Retina (tissue), 1 donor: ENCODE measurements around the gene MRPS10.
"Not testable (repeated sequence)": the region's sequence is repeated elsewhere in the genome, so short reads cannot be mapped to it uniquely, and the experiment has no call there.

Experiments
- DNase-seq: peaks from one replicate; pipeline ENCODE4 v3.0.0-alpha.2; 2016

The MRPS10 gene

DNA sequence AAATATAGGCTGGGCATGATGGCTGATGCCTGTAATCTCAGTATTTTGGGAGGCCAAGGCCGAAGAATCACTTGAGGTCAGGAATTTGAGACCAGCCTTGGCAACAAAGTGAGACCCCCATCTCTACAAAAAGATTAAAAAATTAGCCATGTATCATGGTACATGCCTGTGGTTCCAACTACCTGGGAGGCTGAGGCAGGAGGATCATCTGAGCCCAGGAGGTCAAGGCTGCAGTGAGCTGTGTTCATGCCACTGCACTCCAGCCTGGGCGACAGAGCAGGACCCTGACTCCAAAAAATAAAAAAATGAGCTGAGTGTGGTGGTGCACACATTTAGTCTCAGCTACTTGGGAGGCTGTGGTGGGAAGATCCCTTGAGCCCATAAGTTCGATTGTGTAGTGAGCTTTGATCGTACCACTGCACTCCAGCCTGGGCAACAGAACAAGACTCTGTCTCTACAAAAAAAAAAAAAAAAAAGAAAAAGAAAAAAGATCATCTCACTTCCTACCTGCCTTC, 12.8 kb downstream of the MRPS10 start:
- no peak for DNase-seq

DNA sequence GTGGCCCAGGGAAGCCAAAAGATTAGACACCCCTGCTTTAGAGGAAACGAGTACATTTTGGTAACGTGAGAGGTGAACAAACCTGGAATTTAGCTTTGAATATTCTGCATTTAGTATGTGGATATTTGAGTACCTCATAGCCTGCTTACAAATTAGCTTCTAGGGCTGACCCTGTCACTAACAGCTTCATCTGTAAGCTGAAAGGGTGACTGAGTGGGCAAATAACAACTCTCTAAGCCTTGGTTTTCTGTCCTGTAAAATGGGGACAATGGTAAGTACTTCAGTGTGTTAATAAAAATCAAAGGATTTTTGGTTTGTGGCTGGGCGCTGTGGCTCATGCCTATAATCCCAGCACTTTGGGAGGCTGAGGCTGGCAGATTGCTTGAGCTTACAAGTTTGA, 14.5 kb downstream of the MRPS10 start:
- DNase-seq, result no peak

DNA sequence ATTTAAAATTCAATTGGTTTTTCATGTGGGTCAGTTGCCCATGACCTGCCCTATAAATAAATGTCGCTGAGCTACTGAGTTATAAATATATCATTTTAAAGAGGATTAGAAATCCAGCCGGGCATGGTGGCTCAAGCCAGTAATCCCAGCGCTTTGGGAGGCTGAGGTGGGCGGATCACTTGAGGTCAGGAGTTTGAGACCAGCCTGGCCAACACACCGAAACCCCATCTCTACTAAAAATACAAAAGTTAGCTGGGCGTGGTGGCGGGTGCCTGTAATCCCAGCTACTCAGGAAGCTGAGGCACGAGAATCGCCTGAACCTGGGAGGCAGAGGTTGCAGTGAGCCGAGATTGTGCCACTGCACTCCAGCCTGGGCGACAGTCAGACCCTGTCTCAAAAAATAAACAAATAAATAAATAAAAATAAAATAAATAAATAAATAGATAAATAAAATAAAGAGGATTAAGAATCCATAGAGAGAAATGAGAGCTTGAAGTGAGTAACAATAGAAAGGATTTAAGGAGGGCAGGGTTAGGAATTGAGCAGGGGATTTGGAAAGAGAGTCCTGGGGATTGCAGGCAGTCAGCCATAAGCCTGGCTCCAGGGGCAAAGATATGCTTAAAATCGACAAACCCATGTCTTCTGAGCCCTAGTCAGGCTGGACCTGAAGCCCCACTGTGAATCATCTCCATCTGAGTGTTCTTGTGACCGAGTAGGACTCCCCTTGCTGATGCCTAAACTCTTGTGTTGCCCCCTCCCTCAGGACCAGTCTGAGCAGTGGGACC, 15.3 kb downstream of the MRPS10 start:
- DNase-seq, result not testable (repeated sequence)

DNA sequence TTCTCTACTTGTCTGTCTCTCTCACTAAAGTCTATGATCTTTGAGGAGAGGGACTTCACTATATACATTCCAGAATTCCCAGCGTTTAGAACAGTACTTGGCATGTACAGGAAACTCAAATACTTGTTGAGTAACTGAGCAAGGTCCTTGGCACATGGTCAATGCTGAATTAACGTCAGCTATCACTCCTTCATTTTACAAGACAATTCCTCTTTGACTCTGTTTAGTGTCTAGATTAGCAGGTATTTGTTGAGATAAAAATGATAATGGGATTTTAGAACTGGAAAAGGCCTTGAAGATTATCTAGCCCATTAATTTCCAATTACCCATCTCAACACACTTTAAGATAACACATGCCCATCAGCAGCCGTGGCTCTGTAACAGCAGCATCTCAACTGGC, 16.3 kb downstream of the MRPS10 start:
- no peak for DNase-seq

DNA sequence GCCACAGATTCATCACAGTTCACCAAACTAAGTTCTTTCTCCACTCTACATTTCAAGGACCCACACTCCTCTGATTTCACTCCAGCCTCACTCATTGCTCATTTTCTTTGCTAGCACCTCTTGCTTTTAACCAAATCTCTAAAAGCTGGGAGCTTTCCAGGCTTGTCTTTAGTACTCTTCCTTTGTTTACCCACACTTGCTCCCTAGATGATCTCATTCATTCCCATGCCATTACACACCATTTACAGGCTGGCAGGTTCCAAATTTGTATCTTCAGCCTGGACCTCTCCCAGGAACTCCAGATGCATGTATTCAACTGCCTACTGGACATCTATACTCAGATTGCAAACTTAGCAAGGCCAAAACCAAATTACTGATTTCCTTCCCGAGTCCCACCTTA, 17.6 kb downstream of the MRPS10 start:
- DNase-seq, result no peak

DNA sequence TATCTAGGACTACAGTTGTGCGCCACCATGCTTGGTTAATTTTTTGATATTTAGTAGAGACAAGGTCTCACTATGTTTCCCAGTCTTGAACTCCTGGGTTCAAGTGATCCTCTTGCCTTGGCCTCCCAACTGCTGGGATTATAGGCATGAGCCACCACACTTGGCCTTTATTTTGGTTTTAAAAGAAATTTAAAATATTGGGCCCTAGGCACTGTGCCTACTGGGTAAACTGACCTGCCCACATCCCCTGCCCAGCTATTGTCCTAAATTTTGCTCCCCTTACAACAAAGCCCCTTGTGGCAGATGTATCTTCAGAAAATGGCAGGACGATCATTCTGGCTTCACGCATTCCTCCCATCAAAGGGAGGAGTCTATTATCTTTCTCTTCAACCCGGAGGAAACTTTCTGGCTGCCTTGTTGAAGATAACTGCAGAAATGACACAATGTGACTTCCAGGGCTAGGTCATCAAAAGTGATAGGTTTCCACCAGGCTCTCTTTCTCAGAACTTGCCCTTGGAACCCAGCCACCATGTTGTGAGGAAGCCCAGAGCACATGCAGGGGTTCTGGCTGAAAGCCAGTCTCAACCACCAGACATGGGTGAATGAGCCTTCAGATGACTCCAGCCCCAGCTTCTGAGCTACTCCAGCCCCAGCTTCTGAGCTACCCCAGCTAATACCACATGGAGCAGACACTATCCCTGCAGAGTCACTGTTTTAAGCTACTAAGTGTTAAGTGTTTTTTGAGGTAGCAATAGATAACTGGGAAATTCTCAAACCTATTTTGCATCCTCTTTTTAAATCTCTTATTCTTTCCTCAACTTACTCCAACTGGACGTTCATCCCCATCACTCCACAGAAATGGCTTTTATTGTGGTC, 18.3 kb downstream of the MRPS10 start:
- DNase-seq, result no peak

DNA sequence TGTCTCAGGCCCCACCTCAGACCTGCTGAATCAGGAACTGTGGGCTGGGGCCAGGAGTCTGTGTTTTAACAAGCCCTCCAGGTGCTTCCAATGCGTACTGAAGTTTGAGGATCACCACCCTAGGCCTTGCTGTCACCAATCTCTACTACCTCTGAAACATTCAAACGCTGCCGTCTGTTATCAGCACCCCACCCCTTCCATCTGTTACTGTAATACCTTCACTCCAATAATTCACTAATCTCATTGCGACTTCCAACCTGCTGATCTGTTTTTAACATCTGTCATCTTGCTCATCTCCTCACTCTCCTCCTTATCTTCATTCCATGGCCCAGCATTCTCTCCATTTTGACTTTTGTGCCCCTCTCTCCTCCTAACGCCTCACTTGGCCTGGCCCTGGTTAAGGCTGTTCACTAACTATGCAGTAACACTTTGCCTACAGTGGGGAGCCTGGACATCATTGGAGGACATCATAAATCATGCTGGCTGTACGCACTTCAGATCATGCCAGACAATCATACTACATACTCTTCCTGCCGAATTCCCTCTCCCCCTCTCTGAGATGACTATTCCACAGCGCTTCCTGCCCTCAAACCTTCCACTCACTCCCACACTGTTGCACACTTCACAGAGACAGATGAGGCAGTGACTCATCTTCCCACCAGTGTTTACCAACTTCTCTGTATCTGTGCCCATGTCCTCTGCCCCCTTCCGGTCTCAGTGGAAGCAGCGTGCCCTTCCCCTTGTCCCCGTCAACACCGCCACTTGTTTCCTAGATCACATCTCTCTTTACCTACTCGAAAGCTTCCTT, 19.9 kb downstream of the MRPS10 start:
- no peak for DNase-seq

DNA sequence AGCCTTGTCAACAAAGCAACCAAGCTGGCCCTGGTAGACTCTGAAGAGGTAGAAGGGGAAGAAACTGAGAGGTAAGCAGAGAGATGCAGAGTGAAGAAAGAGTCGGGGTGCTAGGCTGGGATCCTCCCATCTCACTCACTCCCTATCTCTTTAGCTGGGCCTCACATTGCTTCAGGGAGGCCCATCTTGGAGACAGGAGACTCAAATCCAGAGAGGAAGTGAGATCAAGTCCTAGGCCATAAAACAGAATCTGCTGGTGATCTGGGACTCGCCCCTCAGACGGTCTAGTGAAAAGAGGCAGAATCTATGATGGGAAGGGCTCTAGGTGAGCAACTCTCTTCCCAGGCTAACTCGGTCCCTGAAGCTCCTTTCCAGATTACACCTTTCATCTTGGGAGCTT, 22.2 kb downstream of the MRPS10 start:
- DNase-seq, result no peak

DNA sequence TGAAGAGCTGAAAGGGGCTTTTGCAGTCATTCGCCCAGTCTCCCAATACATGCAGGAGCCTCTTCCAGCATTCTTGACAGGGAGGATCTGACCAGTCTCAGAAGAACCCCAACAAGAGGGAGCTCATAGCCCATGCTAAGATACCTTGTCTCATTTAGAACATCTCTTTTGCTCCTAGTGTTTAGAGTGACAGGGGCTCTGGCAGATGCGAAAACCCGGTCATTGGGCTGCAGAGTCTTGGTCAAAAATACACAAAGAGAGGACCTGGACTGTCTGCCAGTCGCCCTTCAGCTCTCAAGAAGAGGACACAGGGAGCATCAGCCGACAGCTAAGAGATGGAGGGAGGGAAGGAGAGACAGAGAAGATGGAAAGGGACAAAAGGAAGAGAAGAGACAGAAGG, 23.6 kb downstream of the MRPS10 start:
- DNase-seq, result no peak

DNA sequence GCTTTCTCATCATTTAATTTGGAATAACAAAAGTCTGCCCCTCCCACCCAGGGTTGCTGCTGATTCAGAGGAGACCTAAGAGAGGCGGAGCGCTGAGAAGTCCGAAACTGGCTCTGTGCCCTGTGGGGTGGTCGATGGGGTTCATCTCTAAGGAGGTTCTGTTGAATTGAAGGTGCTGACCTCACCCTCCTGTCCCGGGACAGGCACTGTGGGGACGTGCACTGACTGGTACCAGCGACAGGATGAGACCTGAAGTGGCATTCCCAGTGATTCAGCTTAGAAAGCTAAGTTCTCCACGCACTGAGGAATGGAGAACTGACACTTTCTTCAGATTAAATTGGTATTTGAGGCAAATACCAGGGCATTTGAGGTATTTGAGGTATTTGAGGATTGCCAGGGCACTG, 24.2 kb downstream of the MRPS10 start:
- no peak for DNase-seq

DNA sequence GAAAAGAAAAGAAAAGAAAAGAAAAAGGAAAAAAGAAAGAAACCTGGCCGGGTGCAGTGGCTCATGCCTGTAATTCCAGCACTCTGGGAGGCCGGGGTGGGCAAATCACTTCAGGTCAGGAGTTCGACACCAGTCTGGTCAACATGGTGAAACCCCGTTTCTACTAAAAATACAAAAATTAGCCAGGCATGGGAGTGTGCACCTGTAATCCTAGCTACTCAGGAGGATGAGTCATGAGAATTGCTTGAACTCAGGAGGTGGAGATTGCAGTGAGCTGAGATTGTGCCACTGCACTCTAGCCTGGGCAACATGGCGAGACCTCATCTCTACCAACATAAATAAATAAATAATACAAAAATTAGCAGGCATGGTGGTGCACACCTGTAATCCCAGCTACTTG, 25.3 kb downstream of the MRPS10 start:
- not testable (repeated sequence) for DNase-seq

DNA sequence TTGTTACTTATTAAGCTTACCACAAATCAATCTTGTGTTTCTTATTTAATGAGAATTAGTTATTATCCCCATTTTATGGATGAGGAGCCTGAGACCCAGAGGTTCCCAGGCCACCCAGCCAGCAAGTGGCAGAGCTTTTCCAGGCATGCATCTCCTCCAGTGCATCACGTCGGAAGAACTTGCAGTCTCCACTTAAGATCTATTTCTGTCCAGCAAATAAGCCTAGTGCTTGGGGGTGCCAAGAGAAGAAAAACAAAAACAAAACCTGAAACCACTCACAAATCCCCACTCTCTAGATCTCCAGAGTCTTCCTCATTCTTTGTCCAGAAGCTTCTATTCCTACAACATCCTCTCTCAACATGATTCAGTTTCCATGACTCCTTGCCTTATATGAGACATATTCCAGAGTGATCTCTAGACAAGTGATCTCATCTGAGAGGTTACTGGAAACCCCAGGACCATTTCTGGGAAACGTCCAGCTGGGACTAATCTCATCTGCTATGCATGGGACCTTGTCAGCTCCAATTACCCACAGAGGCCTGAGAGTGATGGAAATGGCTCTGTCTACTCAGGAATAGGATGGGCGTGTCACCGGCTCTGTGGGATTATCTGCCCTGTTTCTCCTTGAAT, 27.0 kb downstream of the MRPS10 start:
- peak; percentile 51 for DNase-seq

DNA sequence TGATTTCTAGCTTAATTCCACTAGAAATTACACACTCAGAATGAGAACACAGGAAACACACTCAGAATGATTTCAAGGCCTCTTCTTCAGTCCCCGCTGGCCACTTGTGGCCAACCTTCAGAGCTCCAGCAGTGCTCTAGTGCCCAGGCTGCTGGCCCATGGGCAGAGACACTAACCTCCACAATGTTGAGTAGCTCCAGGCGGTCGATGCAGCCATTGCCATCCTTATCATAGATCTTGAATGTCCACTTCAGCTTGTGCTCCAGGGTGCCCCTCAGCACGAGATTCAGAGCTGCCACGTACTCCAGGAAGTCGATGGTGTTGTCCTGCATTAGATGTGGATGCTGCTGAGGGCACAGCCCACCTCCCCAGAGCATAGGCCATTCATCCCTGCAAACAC, 29.3 kb downstream of the MRPS10 start:
- DNase-seq, result no peak

DNA sequence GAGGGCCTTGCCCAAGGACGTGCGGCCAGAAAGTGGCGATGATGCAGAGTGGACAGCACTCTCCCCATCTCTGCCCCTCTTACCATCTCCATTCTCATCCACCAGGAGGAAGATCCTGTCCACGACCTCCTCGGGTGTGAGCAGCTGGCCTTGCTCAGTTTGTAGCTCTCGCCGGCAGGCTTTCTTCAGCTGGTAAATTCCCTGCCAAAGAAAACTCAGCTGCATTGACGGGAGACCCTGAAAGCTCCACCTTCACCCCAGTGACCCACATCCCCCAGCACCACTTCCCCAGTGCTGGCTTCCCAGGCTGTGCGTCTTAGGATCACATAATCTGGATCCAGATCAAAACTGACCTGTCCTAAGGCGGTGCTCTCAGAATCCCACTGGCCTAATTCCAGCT, 32.1 kb downstream of the MRPS10 start:
- no peak for DNase-seq

DNA sequence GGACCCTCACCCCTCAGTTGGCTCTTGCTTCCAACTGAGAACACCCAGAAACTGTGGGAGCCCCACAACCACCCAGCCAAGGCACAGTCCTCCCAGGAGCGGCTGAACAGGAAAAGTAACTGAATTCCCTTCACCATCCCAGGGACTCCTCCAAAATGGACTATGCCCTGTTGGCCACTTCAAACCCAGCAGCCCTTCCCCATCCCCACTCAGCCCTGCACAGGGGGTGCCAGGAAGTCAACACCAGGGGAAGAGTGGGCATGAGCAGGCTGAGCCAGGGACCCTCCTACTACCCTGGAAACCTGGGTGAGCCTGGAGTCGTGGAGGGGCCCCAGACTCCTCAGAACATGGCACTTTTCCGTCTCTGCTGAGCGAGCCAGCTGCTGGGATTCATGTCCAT, 33.2 kb downstream of the MRPS10 start:
- no peak for DNase-seq

DNA sequence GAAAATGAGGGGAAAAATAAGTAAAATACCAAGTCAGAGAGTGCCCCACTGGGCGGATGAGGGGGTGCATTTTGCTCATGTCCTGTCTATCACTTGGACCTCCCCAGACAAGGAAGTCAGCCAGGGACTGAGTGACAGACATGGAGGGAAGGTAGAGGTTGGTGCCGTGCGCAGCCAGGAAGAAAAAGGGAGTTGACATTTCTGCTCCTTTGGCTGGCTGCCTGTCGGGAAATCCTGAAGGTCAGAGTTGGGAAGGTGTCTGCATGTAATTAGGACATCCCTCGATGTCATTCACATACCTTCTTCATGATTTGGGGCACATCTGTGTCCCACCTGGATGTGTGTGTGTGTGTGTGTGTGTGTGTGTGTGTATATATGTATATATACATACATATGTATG, 35.6 kb downstream of the MRPS10 start:
- DNase-seq, result no peak

DNA sequence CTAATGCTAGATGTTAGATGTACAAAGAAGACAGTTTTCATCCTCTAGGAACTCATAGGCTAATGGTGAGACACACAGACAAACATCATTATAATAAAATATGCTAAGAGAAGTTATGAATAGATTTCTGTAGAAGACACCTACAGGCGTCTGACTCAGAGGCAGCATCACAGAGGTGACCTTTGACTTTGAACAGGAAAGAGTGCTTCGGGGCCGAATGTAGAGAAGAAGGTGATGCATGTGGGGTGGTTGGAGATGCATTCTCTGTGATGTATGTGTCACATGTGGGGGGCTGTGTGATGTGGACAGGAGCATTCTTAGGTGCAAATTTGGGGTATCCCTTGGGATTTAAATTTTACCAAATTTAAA, 37.7 kb downstream of the MRPS10 start:
- no peak for DNase-seq

DNA sequence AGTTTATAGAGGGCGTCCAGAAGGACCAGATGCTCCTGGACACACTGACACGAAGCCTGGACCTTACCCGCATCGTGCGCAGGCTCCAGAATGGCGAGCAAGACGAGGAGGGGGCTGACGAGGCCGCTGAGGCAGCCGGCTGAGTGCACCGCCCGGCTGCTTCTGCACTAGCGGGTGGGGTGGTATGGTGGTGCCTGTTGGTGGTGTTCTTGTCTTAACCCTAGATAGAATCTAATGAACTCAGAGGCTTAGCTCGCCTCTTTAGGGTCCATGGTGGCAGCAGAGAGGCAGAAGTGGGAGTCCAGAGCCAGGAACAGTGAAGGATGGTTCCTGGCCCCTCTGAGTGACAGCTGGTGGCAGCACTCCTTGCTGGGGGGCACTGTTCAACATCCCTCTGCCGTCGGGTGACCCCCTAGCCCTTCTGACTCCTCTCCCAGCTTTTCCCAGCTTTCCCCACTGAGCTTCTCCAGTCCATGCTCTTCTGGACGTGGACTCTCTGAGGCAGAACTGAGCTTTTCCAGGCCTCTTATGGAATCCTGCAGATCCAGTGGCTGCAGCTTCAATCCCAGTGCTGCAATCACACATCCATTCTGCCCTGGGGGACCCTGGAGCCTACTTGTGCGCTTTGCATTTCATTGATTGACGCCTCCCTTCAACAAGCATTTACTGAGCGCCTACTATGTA, 38.3 kb downstream of the MRPS10 start:
- no peak for DNase-seq

DNA sequence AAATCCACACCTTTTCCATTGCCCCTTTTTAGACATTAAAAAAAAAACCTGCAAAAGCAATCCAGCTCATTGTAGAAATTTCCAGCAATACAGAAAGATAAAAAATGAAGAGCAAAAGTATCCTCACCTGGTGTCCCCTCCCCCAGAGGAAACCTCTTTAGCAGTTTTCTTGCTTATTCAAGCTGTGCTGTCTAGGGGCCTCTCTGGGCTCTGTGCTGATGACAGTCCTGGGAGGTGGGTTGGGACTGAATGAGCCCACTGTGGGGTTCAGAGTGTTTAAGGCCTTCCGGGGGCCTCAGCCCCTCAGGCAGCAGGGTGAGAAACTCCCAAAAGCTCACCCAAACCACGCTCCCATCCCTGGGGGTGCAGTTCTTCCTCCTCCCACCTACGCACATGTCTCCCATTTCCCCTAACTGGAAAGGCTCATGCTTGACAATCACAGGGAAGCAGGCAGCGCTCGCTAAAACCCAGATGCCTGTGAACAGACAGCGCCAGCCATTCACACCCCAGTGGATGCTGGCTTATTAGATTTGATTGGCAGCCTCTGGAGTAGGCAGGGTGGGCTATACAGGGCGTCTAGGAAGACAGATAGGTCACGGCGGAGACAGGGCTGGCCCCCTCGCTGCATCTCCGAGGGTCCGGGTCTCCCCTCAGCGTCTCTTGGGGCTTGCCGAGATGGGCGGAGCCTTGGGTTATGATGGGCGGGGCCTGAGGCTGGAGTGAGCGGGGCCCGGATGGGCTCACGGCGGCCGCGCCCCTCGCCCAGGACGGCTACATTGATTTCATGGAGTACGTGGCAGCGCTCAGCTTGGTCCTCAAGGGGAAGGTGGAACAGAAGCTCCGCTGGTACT, 39.9 kb downstream of the MRPS10 start:
- peak; percentile 85 for DNase-seq

DNA sequence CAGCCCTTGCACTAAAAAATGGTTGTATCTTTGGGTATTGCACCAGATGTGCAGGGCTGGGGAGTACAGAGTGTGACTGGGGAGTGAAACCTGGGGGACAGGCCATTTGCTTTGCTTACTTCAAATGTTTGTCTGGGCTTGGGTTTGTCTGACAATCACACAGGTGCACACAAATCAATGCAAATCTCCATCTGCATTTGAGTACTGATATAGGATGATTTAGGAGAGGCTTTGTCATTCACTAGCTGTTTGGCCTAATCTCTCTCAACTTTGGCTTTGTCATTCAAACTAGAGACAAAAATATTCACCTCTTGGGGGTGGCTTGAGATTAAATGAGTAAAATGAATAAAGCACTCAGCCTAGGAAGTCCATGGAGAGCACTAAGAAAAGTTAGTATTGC, 40.7 kb downstream of the MRPS10 start:
- no peak for DNase-seq

DNA sequence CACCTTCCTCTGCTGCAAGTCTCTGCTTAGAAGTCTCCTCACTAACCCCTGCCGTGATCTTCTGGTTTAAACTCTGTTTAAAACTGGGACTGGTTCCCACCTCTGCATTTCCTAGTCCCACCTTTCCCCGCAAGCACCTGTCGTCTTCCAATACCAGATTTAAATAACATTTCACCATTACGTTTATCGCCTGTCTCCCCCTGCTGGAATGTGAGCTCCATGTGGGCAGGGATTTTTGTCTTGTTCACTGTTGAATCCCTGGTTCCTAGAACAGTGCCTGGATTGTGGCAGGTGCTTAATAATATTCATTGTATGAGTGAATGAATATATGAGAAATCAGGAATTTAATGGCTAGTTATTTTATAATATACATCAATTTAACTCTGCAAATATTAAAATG, 41.8 kb downstream of the MRPS10 start:
- no peak for DNase-seq
